GM21390 (cell line): ENCODE results near the gene ADGRD1.

ENCODE experiments used
- ATAC-seq: cut with Tn5 transposase; IDR thresholded peaks from one replicate; pipeline ENCODE4 v1.9.1; 2021; ENCODE audit not compliant: unreplicated experiment

Gene ADGRD1

GRCh38 chr12:131005161-131006035, 51.7 kb downstream of the ADGRD1 start:
- no peak for ATAC-seq

- no peak for ATAC-seq
Measured at GRCh38 chr12:131006036-131006735, 52.5 kb downstream of the ADGRD1 start.

GRCh38 chr12:131007031-131007739, 53.5 kb downstream of the ADGRD1 start:
- ATAC-seq: no peak

GRCh38 chr12:131007740-131008117, 54.0 kb downstream of the ADGRD1 start:
- no peak for ATAC-seq

- no peak for ATAC-seq
Measured at GRCh38 chr12:131008131-131008912, 54.6 kb downstream of the ADGRD1 start.

- ATAC-seq: no peak
Measured at GRCh38 chr12:131008913-131009270, 55.2 kb downstream of the ADGRD1 start.

GRCh38 chr12:131009595-131010395, 56.1 kb downstream of the ADGRD1 start:
- ATAC-seq: no peak

GRCh38 chr12:131010396-131011131, 56.9 kb downstream of the ADGRD1 start:
- no peak for ATAC-seq

- no peak for ATAC-seq
Measured at GRCh38 chr12:131011165-131012079, 57.7 kb downstream of the ADGRD1 start.

- ATAC-seq: no peak
Measured at GRCh38 chr12:131012279-131013069, 58.8 kb downstream of the ADGRD1 start.

- ATAC-seq: no peak
Measured at GRCh38 chr12:131013118-131013517, 59.4 kb downstream of the ADGRD1 start.

- no peak for ATAC-seq
Measured at GRCh38 chr12:131014343-131014742, 60.6 kb downstream of the ADGRD1 start.

- ATAC-seq: no peak
Measured at GRCh38 chr12:131015581-131016337, 62.1 kb downstream of the ADGRD1 start.

- ATAC-seq: no peak
Measured at GRCh38 chr12:131017477-131017991, 63.8 kb downstream of the ADGRD1 start.

GRCh38 chr12:131018019-131018620, 64.4 kb downstream of the ADGRD1 start:
- no peak for ATAC-seq

- ATAC-seq: no peak
Measured at GRCh38 chr12:131018808-131019397, 65.2 kb downstream of the ADGRD1 start.
